HG02981 (cell line): ENCODE results near the gene SYTL3.
"Not testable (repeated sequence)": the region's sequence is repeated elsewhere in the genome, so short reads cannot be mapped to it uniquely, and the experiment has no call there.

Experiments used
- ATAC-seq: cut with Tn5 transposase; IDR thresholded peaks from one replicate; pipeline ENCODE4 v1.9.1; 2021; ENCODE audit warnings: mild to moderate bottlenecking, moderate library complexity; ENCODE audit not compliant: unreplicated experiment

Gene SYTL3

DNA sequence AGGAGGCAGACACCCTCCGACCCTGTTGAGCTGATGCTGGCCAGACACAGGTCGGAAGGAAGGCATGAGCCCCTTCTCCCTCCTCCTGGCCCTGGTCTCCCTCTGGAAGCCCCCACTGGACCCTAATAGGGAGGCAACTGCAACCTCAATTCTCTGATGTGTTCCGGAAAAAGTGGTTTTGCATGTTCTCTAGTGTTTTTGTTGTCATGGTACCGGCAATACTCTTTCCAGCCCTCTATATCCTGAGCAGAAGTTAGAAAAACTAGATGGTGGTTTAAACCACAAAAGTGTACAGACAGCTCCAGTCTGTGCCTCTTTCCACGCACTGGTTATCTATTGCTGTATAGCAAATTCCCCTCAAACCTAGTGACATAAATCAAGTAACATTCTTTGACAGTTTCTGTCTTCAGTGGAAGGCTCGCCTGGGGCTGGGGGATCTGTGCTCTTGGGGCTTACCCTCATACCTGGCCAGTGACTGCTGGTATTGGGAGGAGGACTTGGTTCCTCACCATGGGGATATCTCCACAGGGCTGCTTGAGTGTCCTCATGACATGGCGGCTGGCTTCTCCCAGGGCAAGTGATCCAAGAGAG lies 37.0 kb downstream of the SYTL3 start:
- peak; percentile 93 for ATAC-seq

DNA sequence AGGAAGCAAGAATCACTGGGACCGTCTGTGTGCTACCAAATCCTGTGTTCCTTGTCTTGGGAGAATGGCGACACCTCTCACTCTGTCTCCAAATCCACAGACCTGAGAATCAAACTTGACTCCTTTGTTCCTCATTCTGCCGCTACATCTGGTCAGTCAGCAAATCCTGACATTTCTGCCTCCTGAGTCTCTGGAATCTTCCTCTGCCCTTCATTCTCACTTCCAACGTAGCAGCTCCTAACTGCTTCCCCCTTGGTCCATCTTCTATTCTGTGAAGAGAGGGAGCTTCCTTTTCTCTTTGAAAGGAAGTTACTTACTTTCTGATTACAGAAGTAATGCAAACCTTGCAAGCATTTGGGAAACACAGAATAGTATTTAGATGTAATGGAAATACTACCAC lies 37.7 kb downstream of the SYTL3 start:
- no peak for ATAC-seq

DNA sequence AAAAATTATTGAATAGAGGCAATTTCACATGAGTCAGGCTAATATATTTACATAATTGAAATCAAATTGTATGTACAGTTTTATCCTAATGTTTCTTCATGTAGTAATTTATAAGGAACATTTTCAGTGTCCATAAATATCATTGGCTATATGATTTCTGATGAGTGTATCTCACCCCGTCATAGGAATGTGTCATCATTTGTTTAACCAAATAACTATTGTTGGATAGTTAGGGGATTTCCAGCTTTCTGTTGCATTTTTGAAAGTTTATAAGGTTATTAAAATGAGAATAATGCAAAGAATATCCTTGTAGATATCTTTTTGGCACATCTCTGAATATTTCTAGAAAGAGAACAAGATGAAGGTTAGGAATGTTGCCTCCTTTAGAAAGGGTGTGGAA lies 39.0 kb downstream of the SYTL3 start:
- no peak for ATAC-seq

DNA sequence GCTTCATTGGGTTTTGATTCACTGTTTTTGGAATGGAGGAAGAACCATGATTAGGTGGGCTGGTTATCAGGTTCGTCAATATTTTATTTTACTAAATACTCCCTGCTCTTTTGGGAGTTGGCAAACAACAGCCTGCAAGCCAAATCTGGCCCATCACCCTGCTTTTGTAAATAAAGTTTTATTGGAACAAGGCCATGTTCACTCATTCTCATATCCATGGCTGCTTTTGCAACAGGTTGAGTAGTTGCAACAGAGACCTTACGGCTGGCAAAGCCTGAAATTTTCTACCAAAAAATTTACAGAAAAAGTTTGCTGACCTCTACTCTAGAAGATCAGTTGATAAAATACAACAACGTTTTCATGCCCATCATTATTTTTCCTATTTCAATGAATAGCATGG lies 45.1 kb downstream of the SYTL3 start:
- no peak for ATAC-seq

DNA sequence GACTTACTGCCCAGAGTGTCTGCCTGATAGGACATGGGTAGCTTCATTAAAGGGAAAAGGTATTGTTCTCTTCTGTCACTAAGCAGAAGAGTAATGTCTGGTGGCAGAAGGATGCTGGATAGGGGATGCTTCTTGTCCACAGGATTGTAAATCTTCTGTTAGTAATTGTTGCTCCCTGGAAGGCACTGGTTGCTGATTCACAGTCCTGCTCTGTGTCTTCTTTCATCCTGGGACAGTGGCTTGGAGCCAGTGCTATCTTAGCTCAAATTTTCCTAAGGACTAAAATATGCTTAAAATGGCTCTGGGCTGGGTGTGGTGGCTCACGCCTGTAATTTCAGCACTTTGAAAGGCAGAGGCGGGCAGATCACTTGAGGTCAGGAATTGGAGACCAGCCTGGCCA lies 48.0 kb downstream of the SYTL3 start:
- ATAC-seq = no peak

DNA sequence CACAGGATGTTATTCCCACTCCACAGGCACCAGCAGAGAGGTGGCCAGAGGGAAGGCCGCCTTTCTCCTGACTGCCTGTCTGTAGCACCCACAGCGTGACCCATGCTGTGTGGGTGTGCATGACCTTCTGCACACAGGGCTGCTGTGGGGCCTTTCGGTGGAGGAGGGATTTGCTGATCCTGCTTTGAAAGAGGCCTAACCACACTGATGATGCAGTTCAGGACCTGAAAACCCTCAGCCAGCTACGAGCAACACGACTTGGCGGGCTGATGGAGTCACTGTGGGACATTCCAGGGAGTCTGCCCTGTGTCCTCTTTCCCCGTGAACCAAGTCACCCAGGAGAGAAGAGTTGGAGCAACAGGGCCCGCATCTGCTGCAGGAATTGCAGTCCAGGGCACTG lies 49.1 kb downstream of the SYTL3 start:
- no peak for ATAC-seq

DNA sequence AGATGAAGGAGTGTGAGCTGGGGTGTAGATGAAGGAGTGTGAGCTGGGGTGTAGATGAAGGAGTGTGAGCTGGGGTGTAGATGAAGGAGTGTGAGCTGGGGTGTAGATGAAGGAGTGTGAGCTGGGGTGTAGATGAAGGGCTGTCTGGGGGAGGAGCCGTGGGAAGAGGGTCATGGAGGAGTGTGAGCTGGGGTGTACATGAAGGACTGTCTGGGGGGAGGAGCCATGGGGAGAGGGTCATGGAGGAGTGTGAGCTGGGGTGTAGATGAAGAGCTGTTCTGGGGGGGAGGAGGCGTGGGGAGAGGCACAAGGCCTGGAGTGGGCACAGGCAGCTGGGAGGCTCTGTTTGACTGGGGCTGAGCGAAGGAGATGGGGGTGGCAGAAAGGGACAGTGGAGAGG lies 51.4 kb downstream of the SYTL3 start:
- not testable (repeated sequence) for ATAC-seq

DNA sequence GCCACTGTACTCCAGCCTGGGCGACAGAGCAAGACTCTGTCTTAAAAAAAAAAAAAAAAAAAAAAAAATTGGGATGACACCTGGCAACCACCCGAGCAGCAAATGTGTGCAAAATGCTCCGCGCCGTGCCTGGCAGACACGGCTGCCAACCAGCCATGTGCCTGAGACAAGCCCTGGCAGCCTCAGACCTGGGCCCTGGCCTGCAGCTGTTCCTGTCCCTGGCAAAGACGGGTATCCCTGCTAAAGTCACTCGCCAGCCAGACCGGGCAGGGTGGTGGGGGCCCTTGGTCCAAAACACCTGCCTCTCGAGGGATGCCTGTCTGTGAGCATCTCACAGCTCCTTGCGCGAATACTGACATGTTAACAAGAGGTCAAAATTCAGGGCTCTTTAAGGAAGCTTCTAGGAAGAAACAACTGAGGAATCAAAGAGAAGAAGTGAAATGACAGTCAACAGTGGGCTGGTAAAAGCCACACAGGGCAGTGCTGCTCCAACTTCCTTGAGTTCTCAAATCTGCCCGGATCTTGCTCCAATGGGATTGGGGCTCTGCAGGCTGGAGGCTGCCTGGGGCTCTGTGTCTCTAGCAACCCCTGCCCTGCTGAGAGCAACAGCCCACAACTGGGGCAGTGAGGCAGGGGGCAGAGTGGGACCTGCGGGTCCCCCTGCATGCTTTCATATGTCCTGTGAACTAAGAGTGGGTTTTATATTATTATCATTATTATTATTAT lies 53.4 kb downstream of the SYTL3 start:
- no peak for ATAC-seq

DNA sequence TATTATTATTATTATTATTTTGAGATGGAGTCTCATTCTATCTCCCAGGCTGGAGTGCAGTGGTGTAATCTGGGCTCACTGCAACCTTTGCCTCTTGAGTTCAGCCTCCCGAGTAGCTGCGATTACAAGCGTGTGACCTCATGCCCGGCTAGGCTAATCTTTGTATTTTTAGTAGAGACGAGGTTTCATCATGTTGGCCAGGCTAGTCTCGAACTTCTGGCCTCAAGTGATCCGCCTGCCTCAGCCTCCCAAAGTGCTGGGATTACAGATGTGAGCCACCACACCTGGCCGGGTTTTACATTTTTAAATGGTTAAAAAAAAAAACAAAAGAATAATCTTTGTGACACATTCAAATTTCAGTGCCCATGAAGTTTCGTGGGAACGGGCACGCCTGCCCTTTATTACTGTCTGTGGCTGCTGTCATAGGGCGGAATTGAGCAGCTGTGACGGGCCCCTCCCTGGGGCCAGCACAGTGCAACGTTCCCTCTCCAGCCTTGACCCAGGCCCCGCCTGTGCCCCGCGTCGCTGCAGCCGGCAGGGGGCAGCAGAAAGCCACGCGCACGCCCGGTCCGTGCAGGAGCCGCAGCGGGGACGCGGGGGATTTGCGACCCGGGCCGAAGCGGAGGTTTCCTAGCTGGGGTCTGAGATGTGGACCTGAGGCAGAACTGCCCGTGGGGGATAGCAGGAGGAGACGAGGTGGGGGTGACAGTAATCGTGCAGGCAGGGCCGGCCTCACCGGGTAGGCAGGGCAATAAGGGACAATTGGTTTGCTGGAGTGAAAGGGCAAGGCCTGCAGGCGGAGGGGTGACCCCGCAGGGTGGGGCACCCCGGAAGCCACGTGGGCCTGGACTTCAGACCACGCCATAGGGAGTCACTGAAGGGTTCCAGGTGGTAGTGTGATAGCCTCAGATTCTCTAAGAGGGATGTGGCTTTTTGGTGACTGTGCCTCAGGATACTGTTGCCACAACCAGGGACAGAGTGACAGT lies 54.3 kb downstream of the SYTL3 start:
- peak; percentile 98 for ATAC-seq

DNA sequence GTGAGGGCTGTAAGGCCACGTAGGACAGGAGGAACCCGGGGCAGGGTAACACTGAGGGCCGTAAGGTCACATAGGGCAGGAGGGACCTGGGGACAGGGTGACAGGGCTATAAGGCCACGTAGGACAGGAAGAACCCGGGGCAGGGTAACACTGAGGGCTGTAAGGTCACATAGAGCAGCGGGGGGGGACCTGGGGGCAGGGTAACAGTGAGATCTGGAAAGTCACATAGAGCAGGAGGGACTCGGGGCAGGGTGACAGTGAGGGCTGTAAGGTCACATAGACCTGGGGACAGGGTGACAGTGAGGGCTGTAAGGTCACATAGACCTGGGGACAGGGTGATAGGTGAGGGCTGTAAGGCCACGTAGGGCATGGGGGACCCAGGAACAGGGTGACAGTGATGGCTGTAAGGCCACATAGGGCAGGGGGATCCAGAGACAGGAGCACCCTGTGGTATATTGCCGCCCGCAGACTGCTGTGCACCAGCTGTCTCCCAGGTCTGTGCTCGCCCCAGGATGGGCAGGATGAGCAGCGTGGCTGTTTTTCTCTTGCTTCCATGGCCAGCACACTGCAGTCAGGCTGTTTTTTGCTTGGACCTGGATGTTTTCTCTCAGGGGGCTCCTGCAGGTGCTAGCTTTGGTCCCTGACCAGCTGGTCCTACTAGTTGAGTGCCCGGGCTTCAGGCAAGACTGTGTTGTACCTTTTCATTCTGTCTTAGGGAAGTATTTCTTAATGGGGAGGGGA lies 55.7 kb downstream of the SYTL3 start:
- no peak for ATAC-seq

DNA sequence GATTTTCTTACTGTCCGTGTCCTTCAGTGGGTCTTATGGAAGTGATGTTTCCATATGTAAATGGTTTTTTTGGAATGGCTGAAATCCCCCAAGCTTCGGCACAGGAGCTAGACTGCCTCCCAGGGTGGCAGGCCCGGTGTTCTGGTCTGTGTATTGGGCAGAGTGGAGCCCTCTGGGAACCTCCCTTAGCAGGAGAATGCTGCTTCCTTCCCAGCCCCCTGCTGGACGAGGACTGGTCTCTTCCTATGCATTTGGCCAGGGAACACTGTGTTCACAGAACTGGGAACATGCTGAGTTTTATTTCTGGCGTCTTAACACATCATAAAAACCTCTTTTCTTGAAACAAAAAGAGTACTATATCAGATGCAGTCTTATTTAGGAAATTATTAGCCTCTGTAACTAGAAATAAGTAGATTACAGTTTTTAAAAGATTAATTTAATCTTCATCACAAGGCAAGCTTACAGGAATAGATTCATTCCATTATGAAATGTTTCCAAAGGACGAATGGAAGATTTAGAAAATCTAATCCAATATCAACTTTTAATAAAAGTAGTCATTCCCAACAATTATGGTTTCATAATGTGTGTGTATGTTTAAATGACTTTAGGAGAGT lies 56.6 kb downstream of the SYTL3 start:
- ATAC-seq = no peak

DNA sequence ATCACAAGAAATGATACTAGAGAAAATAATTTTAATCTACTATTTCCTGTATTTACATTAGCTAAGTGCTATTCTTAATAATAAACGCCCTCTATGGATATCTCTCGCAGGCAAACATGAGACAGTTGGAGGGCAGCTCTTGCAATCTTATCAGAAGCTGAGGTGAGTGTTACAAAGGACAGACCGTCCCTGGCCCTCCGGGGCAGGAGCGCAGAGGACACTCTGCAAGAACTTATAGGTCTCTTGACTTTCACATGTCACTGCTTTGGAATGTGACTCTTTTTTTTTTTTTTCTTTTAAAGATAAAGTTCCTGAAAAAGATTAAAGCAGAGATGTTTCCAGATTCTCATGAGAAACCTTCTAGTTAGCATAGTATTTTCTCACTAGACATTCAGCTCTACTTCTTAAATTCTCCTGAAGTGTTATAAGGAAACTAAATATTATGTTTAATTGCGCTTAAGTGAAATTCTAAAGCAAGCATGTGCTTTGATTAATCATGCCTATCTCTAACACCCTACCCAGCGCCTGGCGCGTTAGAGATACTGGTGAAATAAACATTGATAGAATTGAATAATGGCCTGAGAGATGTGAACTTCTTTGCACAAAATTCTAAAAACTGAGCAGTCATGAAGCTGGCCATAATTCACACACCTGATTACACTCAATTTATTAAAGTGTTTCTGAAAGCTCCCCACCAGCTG lies 57.4 kb downstream of the SYTL3 start:
- ATAC-seq = no peak

DNA sequence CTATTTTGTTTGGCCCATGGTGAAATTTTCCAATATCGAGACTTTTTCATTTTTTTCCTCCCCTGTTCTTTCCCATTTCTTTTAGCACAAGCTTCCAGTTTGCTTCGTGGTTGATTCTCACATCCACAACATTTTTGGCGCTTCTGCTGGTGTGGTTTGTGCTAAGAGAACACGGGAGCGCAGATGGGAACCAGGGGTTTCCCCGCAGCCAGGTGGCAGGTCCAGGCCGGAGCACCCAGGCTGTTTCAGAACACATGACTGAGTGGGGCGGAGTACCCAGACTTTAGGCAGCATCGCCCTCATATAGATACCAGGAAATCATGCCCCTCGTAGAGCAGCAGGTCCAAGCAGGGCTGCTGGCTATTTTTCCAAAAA lies 58.0 kb downstream of the SYTL3 start:
- no peak for ATAC-seq

DNA sequence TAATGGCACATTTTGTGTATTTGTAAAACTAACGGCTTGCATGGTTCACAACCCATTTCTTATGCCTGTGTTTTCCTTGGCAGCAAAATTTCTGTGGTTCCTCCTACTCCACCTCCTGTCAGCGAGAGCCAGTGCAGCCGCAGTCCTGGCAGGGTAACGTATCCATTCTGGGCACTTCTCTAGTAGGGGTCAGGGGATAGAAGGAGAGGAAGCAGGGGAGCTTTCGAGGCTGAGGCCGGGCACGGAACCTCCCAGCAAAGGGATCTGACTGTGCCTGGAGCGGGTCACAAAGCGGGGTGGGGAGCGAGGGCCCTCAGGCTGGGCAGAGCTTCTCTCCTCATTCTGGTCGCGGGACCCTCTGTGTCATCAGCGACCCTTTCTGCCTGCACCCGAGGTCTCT lies 58.4 kb downstream of the SYTL3 start:
- ATAC-seq = no peak

DNA sequence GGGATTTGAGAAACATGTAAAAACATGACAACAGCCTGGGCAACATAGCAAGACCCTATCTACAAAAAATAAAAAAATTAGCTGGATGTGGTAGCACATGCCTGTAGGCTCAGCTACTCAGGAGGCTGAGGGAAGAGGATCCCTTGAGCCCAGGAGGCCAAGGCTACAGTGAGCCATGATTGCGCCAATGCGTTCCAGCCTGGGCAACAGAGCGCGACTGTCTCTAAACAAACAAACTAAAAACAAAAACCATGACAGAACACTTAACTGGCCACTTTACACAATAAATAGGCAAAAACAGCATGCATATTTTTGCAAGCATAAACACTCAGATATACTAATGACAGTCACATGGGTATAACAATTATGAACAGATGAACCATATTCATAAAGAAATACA lies 60.0 kb downstream of the SYTL3 start:
- ATAC-seq = no peak

DNA sequence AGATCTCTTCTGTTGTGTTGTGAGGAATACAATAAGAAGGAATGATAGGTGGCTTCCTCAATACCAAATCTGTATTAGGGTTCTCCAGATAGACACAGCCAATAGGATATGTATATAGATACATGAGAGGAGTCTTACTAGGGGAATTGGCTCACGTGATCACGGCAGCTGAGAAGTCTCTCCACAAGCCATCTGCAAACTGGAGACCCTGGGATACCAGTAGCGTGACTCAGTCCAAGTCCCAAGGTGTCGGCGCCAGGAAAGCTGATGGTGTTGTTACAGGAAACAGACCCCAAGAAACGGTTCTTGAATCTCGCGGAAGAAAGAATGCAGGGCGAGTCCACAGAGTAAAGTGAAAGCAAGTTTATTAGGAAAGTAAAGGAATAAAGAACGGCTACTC lies 61.4 kb downstream of the SYTL3 start:
- ATAC-seq = no peak

DNA sequence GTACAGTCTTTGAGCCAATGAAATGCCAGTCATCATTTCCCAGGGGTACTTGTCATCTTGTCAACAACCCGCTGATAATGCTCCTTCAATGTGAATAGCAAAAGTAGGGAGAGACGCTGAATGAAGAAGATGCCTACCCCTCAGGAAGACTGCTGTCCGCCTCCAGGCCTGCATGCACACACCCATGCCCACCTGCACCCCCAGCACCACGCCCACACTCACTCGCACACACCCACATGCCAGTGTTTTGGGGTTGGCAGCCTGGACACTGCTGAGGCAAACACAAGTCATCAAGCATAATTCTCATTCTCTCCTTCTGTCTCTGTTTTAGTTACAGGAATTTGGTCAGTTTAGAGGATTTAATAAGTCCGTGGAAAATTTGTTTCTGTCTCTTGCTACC lies 63.6 kb downstream of the SYTL3 start:
- ATAC-seq = no peak

DNA sequence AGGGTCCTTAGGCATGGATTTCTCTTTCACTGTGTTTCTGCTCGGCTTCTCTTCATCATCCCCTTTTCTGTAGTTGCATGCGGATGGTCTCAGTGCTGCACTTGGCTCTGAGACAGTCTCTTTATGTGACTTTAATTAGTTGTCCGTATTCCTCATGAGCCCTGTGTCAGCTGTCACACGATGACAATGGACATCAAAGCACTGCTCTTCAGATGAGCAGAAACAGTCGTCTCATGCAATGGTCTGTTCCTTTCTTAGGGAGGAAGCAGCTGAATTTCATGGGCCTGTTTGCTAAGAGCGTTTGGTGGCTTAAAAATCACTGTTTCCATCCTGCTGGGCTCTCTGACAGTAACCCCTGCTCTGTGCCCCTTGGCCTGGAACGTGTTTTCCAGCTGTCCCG lies 64.9 kb downstream of the SYTL3 start:
- no peak for ATAC-seq

DNA sequence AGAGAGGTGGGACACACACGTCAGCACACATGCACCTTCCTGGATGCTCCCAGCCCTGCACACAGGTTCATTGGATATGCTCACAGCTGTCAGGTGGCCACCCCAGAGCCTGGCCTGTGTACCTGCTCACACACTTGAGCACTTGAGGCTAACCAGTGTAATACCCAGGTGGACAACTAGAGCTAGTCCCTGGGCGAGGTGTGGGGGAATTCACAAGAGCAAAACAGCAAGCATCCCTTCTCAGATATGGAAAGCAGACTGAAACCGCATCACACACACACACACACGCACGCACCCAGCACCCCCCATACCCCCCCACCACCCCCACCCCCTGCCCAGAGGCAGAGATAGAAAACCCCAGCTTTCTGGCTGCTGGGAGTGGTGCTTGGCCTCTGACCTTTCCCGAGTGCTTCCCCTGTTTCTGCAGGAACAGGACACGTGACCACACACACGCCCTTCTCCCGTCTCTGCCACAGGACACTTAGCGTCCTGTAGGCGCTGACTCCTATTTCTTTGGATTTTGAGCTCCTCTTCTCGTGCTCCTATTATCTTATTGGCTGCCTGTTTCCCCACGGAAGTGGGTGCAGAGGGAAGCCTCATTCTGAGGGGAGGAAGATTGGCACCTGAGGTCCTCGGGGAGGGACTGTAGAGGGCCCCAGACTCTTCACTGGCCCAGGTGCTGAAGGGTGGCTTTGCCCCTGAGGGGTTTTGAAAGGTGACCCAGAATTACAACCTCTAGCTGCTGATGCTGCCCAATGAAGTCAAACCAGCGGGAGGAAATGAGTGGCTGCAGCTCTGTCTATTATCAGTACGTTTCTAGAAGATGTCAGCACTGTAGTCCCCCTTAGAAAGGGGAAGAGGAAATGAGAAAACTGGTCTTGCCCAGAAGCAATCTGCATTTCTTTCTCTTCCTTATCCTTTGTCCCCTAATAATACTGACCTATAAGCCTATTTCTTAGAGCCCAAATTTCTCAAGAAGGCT lies 65.8 kb downstream of the SYTL3 start:
- peak; percentile 51 for ATAC-seq
